Measurements from ENCODE around the gene MED15.

DNA sequence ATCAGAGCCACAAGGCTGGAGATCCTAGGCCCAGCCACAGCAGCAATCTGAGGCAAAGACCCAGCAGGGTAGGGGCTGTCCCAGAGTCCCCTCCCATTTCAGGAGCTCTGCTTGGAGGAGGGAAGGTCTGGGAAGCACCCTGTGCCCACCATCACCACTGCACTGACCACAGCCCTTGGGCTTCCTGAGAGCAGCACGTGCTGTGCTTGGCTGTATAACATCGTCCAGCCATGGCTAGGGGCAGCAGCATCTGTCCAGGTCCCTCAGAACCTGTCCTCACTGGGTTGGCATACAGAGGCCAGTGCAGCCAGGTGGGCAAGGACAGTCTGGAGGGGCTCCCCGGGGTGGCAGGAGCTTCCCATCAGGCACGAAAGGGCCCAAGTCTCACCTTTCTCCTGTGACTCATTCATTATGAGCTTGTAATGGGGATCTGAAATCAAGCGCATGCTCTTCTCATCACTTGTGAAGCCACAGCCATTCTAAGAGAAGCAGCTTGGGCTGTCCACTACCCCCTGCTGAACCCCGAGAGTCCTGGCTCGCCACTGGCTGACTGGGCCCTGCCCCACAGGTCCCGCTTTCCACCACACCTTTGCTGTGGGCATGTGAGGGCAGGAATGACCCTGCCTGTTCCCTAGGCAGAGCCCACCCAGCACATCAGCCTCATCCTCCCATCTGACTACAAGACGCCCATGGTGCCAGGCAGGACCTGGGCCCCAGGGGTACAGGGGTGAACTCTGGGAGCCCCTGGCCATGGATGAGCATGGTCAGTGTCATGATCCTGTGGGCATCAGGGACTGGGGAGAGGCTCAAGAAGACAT is 83.3 kb downstream of the MED15 start:
- TF ChIP-seq SIN3A (IDR thresholded peaks at IDR 0.05; ENCODE audit: borderline replicate concordance, insufficient read depth, low read depth, low read length), result no peak
- TF ChIP-seq, protein P1, sequence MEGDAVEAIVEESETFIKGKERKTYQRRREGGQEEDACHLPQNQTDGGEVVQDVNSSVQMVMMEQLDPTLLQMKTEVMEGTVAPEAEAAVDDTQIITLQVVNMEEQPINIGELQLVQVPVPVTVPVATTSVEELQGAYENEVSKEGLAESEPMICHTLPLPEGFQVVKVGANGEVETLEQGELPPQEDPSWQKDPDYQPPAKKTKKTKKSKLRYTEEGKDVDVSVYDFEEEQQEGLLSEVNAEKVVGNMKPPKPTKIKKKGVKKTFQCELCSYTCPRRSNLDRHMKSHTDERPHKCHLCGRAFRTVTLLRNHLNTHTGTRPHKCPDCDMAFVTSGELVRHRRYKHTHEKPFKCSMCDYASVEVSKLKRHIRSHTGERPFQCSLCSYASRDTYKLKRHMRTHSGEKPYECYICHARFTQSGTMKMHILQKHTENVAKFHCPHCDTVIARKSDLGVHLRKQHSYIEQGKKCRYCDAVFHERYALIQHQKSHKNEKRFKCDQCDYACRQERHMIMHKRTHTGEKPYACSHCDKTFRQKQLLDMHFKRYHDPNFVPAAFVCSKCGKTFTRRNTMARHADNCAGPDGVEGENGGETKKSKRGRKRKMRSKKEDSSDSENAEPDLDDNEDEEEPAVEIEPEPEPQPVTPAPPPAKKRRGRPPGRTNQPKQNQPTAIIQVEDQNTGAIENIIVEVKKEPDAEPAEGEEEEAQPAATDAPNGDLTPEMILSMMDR (IDR thresholded peaks at IDR 0.05), result no peak
